WI38 (cell line): ENCODE results near the gene GRK4.
"Not testable (repeated sequence)": the region's sequence is repeated elsewhere in the genome, so short reads cannot be mapped to it uniquely, and the experiment has no call there.

Experiments used
- H3K4me3 ChIP-seq: 2 replicates; pipeline ENCODE4 v1.5.1; 2011; ENCODE audit warnings: low read depth, mild to moderate bottlenecking, control low read depth, low read length
- TF ChIP-seq, protein P1 (sequence below): IDR thresholded peaks from 2 replicates; pipeline ENCODE4 v1.5.1; 2012; ENCODE audit warnings: low read depth, mild to moderate bottlenecking, control low read depth, low read length

The GRK4 gene

DNA sequence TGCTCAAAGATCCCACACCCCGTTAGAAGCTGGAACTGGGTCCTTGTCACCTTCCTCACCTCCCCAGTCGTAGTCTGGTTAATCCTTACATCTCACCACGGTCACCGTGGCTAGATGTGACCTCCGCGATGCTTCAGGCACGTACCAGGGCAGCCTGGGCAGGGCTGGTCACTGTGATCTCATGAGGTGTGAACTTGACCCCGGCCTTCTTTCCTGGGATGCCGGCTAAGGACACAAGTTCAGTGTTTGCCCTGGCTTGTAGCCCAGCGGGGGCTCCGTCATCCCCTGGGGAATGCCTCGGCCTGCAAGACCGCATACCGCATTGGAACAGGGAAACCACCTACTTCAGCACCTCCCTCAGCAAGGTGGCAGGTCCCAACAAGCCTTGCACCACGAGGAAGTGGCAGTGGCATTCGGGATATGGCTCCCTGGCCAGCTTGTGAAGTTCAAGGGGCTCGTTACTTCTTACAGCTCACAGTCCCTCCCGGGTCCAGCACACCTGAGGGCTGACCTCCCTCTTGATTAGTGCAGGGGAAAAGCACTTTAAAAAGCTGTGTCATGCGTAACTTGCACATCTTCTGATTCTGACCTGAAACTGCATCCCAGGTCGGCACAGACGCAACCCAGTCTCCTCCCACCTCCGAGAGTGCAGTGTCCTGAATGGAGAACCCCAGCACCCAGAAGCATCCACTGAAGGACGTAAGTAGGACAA lies 26.1 kb upstream of the GRK4 start:
- H3K4me3 ChIP-seq = no peak overlapping the region
- TF ChIP-seq, protein P1, sequence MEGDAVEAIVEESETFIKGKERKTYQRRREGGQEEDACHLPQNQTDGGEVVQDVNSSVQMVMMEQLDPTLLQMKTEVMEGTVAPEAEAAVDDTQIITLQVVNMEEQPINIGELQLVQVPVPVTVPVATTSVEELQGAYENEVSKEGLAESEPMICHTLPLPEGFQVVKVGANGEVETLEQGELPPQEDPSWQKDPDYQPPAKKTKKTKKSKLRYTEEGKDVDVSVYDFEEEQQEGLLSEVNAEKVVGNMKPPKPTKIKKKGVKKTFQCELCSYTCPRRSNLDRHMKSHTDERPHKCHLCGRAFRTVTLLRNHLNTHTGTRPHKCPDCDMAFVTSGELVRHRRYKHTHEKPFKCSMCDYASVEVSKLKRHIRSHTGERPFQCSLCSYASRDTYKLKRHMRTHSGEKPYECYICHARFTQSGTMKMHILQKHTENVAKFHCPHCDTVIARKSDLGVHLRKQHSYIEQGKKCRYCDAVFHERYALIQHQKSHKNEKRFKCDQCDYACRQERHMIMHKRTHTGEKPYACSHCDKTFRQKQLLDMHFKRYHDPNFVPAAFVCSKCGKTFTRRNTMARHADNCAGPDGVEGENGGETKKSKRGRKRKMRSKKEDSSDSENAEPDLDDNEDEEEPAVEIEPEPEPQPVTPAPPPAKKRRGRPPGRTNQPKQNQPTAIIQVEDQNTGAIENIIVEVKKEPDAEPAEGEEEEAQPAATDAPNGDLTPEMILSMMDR = no peak

DNA sequence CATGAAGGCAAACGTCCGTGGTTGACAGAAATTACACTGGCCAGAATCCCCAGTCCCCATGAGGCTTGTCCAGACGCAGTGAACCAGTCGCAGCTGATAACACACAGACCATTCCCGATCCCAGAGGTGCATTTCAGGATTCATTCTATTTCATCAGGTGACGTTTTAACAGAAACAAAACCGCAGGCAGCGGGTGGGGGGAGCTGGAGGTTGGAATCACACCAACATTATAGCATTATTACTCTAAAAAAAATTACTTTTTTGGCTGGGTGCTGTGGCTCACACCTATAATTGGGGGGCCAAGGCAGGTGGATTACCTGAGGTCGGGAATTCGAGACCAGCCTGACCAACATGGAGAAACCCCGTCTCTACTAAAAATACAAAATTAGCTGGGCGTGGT lies 25.4 kb upstream of the GRK4 start:
- TF ChIP-seq, protein P1 = no peak

DNA sequence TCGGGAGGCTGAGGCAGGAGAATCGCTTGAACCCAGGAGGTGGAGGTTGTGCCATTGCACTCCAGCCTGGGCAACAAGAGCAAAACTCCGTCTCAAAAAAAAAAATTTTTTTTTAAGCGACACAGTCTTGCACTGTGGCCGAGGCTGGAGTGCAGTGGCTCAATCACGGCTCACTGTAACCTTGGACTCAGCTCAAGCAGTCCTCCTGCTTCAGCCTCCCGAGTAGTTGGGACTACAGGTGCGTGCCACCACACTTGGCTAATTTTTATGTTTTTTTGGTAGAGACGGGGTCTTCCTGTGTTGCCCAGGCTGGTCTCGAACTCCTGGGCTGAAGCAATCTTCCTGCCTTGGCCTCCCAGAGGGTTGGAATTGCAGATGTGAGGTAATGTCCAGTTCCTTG lies 25.0 kb upstream of the GRK4 start:
- not testable (repeated sequence) for H3K4me3 ChIP-seq

More for the DNA sequence above, 25.4 kb upstream of the GRK4 start:
- H3K4me3 ChIP-seq = no peak overlapping the region

DNA sequence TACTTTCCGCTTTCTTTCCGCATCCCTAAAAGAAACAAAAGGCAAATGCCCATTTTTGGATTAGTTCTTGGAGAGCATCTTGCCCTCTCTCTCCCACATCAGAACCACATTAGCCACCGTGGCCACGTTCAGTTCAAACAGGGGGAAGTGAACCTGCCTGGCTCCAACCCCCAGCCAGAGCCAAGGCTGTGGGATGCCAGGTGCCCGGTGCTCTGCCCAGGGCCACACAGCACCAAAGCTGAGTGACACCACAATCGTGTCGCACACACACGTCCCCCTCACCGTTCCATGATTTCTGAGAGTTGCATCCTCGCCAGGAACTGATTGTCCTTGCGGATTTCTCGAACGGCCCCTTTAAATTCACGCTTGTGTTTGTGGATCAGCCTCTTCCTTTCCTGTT lies 24.5 kb upstream of the GRK4 start:
- H3K4me3 ChIP-seq = no peak overlapping the region
- TF ChIP-seq, protein P1 = no peak

DNA sequence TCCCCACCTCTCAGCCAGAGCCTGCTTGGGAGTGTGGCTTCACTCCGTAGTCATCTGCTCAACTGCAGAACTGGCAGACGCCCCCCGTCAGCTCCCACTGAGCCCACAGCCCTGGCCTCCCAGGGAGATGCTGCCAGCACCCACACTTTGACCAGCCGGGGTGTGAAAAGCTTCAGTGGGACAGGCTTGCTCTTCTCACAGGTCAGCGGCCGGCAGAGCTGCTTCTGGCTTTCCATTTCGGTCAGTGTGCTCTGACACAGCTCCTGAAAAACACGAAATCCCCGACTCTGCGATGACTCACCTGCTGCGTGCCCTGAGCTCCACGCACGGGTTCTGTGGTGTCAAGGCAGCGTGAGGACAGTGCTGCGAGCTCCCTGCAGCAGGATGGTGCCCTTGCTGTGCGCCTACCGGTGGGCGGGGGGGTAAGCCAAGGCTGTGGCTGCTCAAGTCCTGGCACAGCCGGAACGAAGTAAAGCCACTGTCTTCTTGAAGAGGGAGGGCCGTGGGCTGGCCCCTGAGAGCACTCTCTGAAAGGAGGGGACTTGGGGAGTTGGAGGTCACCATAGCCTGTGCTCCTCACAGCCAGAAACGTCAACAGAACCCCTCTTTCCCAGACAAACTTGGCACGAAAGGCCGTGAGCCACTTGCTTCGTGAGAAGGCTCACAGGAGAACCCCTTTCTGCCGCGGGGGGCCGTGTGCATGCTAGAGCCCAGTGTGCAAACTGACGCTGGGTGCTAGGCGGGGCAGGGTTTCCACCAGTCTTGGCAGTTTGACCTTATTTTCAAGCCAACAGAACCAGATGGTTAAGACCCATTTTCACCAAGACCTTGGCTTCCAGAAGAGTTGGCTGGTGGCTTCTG lies 23.8 kb upstream of the GRK4 start:
- no peak overlapping the region for H3K4me3 ChIP-seq
- TF ChIP-seq, protein P1 = no peak

DNA sequence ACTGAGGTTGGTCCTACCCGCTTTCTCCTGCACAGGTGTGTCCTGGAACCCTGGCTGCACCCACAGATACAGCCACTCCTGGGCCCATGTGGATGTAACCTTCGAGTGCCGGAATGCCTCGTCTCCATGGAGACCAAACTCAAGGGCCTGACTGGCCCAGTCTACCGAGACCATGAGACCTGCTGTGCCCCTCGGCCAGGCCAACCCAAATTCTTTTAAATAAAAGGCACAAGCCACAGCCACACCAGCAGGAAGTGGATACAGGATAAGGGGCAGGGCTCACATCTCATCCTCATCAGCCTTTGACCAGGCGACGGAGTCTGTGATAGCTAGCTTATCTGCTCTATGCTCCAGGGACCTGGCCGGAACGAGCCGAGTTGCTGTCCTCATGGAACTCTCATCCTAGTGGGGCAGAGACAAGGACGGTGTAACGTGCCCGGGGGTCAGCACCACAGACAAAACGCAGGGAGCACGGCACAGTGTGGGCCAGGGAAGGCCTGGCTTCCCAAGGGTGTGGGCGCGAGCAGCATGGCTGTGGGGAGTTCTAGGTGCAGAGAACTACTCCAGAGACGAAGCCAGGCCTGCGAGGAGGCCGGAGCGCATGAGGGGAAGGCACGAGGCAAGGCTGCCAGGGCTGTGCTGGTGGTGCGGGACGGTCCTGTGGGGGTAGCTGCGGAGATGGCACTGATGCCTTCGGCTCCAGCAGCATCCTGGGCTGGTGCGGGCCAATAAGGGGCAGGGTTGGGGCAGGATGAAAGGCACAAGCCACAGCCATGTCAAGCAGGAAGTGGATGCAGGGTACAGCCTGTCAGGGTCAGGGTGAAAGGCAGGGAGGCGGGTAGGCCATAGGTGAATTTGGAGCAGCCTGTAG lies 22.9 kb upstream of the GRK4 start:
- no peak overlapping the region for H3K4me3 ChIP-seq
- TF ChIP-seq, protein P1 = no peak
